ENCODE results near the gene CARMIL1.

CARMIL1 gene

DNA sequence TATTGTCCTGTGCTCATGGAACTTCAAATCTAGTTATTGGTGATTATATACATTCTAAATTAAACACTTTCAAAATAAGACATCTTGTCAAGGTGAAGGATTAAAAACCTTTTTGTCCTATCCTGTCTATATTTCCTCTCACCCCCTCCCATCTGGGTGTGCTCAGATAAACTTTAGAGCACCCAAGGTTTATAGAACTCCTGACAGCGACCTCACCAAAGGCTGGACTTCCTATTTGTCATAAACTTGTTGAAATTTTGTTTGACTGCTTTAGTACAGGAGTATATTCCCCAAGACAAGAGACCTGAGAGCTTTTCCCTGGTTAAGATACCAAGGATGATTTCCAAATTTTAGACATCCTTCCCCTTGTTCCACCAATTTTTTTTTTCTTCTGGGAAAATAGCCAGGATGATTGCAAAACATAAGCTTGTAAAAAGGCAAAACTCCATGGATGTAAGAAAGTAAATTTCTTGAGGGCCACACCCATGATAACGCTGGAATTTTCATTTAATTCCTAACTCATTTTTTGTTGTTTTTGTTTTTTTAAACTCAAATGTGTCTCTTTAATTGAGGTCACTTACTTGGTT is 33.0 kb downstream of the CARMIL1 start:
- no peak for DNase-seq

DNA sequence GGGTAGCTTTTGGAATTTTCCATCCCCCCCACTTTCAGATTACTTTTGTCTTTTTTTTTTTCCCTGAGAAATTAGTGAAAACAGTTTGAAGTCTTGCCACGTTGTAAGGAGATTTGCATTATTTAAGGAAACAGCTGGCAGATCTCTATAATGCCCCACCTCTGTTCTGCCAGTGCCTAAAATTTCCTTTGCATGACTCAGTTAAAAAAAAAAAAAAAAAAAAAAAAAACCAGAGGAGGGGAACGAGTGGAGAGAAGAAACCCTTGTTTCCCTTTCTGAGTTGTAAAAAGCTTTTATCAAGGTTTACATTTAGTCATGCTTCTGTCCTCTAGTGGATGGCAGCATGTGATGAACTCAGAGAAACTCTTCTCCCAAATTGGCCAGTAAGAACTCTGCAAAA is 33.5 kb downstream of the CARMIL1 start:
- DNase-seq, result no peak

DNA sequence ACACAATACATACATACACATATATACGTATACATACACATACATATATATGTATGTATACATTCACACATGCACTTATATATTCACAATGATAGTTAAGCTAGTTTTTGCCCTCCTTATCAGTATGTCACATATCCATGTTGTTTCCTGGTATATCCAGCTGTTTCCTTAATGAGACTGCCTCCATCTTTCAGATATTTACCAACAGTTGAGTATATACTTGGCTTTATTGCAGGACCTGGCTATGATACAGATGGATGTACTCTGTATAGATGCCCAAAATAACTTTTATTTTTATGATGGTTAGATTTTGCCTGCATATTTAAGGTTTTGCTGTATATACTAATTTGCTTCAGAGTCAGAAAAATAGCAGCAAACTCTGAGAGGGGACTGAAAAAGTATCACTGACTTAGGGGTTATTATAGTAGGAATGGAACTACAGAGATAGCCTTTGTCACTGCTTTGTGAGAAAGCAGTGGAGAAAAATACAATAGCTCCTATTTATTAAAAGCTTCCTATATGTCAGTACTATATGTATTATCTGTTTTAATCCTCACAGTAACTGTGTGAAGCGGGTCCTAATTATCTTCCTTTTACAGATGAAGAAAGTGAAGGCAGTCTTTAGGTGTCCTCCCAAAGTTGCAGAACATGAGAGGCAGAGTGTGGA is 35.5 kb downstream of the CARMIL1 start:
- no peak for DNase-seq

DNA sequence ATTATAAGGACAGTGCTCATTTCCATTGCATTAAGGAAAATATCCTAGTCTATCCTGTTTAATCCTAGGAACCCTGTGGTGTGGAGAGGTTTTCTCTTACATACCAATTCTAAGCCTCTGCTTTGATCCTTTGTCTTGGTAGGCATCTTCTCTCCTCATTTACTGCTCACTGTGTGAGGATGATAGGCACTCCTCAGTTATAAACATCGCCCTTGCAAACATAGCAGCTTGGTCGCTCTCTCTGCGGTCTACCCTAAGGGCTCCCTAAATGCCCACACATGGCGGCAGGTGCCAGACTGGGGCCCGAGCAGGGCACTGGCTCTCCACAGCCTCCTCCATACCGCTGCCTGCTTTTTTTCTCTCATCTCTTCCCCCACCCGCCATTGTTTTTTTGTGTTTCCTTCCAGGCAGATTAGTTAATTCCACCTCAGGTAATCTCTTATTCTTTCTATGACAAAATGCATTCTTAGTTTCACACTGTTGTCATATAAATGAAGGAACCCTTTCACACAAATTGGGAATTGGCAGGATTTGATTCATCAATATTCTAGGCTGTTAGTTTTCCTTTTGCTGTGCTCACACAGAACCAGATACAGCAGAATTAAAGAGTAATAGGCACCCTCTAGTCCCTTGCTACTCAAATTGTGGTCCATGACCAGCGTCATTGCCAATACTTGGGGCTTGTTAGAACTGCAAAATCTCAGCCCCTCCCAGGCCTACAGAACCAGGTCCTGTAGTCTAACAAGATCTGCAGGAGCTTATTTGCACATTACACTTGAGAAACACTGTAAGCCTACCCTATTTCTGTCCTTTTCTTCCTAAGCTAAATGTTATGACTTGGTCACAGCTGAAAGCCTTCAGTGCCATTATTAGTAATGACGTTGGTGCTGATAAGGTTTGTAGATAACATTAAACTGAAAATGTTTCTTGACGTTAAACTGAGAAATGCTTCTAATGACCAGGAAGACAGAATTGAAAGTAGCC is 36.3 kb downstream of the CARMIL1 start:
- no peak for DNase-seq

DNA sequence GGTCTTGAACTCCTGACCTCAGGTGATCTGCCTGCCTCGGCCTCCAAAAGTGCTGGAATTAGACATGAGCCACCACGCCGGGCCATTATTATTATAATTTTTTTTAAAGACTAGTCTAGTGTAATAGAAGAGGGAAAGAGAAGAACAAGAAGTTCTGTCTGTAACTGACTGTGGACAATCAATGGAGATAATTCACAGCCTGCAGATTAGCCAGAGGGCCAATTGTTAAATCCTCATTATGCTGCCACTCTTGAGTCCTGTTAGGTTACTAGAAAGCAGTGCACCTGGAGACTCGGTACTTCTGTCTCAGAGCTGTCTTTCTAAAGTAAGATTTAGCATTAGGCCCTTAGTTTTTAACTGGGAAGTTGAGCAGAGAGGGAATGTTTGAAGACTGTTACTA is 37.5 kb downstream of the CARMIL1 start:
- no peak for DNase-seq

DNA sequence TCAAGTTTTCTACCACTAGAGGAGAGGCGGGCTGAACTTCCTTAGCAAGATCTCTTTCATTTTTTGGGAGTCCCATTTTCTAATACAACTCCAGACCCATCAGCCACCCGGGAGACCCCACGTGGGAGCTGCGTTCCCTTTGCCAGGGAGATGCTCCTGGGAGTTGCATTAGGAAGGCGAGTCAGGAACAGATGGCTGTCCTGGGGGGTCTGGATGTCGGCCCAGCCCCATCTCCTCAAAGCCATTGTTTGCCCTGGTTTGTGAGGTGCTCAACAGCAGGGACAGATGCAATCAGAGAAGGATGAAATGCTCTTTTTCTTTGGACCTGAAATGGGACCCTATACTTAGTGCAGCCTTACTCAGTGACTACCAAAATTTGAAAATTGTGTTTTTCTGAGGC is 39.4 kb downstream of the CARMIL1 start:
- DNase-seq, result no peak

DNA sequence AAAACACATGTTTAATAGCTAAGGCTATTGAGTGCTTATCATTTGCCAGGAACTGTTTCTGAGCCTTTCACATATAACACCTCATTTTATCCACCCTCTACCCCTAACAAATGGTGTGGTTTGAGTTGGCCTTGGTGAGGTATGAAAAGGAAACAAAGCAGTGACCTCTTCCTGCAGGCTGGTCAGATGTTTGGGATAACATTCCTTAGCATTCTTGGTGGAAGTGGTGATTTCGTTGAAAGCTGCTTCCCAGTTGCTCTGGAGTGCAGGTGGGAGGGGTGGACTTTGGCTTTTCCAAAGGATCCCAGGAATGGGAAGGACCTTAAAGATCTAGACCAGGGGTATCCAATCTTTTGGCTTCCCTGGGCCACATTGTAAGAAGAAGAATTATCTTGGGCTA is 41.3 kb downstream of the CARMIL1 start:
- no peak for DNase-seq

DNA sequence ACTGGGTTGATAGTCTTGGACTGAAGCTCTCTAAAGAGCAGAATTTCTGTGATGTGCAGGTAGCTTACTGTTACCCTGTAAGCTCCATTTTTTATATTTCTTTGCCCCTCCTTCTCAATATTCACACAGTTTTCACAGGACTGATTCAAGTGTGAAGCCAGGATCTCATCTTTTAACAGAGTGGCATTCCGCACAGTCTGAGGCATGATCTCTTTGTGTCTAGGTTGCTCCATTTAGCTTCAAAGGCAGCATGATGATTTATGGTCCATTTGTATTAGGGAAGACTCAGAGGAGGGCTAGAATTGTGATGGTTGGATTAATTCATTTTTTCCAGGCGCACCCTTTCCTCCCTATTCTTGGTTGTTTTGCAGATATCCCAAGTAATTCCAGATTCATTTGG is 43.5 kb downstream of the CARMIL1 start:
- no peak for DNase-seq

DNA sequence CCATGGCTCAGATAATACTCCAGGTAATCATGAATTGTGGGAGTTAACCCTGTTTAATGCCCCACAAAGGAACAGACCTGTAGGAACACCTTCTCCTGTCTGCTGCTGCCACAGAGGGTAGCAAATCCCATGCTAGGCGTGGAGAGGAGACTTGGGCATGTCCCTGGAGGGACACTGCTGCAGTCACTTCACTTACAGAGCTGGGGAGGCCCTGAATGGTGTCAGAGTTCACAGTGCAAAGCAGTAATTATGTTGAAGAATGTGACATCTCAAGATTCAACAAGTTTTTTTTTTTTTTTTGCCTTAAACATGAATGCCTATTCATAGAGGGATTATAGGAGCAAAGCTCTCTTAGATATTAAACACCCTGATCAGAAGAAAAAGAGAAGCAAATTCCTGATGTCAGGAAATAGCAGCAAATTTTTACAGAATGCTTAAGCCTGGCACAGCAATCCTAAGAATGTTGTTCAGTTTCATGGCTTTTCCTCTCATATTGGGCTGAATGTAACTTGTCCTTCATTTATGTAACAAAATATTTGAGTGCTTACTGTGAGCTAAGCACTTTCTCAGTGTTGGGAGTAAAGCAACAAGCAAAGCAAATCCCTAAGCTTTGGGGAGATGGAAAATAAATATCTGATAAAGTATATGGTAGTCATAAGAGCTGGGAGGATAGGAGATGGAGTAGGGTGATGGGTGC is 45.0 kb downstream of the CARMIL1 start:
- no peak for DNase-seq

DNA sequence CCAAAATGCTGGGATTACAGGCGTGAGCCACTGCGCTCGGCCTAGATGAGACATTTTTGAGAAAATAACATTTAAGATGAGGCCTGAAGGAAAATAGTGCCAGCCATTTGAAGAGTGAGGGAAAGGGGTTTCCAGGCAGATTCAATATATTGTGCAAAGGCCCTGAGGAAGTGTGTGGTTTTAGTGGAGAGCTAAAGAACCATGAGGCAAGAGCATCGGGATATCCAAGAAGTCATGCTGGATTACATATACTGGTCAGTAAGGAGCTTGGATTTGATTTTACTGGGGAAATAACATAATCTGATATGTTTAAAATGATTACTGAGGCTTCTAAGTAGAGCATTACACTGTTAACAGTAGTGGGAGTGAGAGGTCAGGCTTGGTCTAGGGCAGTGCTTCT is 47.0 kb downstream of the CARMIL1 start:
- no peak for DNase-seq

DNA sequence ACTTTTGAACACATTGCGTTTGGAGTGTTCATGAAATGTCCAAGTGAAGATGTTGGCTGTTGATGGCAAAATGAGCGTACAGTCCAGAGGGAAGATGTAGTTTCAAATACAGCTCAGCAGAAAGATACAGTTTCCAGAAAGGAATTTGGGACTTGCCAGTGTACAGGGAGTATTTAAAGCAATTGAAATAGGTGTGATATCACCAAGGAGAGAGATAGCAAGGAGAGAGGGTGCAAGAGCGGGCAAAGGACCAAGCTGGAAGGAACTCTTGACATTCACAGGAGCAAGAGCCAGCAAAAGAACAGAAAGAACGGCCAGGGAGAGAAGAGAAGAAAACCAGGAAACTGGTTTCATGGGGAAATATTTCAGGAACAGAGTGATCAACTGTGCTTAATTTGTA is 47.8 kb downstream of the CARMIL1 start:
- DNase-seq, result no peak

DNA sequence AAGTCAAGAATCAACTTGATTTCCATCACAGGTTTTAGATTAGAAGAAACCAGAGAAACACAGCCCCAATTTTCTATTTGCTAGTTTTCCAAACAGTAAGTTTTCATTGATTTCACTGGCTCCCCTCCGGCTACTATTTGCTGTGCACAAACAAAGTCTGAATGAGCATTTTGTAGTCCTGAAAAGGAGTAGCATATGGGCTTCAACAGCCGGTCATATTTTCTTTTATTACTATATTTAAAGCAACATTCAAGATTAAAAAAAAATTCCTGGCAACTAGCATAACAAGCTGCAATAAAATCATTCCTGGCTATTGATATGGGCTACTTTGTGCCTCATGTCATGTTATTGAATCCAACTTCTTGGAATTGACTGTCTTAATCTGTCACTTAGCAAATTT is 48.3 kb downstream of the CARMIL1 start:
- no peak for DNase-seq

DNA sequence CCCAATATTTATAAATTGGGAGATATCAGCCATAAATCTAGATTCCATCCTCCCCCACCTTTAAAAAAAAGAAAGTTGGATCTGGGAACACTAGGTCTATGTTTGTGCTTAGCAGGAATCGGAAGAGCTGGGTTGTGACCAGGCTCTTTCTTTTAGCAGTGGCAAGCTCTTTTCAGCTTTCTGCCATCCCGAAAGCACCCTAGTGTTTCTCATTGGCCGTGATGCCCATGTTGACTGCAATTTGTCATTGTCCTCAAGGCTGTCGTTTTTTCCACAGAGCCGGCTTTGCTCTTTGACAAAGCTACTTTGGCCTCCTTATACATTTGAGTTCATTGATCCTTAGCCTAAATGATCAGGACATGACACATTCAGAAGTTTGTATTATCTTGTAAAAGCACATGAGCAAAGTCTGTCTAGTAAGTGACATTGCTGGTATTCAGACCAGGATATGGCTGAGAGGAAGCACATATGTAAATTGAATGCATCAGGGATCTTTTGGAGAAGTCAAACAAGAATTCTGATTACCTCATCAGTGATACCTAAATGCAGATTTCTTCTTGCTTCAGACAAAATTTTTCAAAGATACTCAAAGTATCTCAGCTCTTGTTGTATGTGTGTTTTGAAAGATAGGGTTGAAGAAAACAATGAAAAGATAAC is 50.1 kb downstream of the CARMIL1 start:
- DNase-seq, result no peak

DNA sequence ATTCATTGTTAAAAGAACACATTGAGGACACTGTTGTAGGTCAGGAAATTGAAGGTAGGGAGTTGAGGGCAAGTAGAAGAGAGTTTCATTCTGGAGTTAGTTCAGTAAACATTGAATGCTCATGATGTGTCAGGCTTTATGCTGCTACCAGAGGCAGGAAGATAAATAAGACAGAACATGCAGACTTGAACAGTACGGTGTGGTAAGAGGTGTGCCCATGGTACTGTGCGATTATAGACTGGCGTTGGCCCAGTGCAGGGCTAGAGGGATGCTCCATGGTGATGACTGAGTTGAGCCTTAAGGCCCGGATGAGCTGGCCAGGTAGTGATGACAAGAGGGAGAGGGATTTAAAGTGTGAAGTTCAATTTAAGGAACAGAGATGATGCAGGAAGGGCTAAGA is 50.8 kb downstream of the CARMIL1 start:
- DNase-seq, result no peak

DNA sequence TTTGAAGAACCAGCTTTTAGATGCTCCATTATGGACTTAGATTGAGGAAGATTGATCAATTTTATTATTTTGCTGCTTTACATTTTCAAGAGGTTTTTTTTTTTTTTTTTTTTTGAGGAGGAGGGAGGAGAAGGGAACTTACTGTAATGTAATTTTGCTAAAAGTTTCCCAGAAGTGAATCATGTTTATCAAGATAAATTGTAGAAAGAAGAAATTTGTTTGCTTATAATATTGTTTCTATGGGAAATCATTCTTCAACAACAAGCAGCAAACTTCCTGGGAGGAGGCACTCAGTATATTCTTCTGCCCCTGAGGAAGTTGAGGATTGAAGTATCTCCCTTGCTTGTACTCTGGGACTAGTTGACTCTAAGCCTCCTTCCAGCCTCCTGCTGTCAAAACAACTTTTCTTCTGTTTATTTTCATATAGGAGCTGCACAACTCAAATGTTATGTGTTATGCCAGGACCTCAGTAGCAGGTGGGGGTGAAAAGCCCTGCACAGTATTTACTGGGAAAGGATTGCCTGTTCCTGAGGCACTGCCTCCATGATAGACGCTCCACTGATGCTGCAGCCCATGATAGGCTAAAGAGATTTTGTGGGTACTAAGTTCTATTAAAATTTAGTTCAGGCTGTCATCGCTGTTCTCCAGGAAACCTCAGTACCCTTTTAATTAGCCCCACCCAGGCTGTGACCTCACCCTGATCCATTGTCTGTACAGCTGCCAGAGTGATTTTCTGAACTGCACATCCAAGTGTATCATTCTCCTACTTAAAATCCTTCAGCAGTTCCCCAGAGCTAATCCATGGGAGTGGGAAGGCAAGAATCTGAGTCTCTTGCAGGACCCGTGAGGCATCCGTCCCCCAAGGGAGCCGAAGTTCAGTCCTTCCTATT is 51.9 kb downstream of the CARMIL1 start:
- no peak for DNase-seq

DNA sequence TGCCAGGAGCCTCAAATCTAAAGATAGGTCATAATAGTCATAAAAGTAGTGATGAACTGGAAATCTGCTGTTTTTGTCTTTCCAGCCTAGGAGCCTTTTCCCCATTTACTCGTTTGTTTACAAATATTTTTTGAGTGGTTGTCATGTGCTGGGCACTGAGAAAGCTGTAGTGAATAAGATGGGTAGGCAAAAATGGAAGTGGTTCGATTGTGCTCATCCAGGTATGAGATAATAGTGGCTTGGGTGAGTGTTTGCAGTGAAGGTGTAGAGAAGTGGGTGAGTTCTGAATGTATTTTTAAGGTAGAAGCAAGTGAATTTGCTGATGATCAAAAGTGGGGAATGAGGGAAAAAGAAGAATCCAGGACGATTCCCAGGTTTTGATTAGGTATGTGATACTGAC is 53.0 kb downstream of the CARMIL1 start:
- no peak for DNase-seq

DNA sequence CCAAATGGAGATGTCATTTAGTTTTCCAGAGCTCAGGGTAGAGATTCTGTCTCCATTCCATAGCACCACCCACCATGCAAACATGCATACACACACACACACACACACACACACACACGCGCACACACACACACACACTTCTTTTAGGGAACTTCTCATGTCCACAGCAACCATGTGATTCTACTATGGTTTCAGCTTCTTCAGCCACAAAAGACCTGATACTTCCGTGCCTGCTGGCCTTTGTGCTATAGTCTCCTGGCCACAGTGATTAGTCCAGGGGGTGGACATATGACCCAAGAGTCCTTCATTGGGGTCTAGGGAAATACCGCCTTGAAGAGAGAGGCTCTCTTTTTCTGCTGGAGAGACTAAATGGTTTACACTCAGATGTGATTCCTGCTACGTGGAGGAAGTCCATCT is 53.5 kb downstream of the CARMIL1 start:
- no peak for DNase-seq

DNA sequence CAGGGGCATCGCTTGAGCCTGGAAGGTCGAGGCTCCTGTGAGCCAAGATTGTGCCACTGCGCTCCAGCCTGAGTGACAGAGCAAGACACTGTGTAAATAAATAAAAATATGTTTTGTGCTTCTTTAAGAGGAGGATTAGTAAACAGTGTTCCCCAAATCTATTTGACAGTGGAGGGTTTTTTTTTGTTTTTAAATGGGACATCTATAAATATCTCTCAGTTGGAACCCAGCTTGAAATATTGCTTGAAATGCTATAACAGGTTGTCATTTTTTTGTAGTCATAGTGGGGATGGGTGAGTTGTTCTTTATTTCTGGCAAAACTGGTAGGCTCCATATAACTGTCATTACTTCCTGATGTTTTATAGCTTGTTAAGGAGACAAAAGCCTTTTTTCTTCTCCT is 54.3 kb downstream of the CARMIL1 start:
- no peak for DNase-seq

DNA sequence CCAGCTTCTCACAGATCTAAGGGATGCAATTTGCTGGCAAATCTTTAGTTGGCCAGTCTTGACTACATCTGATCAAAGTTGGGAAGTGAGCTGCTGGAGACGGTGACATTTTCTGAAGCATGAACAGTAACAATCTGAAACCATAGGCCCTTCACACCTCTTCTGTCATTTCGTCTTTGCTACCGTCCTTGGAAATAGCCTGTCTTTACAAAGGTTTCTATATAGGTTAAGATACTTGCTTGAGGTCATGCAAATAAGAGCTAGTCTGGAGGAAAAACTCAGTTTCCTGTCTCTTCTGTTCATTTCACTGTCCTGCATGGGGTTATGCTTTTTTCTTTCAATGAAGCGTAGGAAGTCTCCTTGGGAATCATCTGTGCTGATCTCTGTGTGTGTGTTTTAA is 55.6 kb downstream of the CARMIL1 start:
- no peak for DNase-seq

DNA sequence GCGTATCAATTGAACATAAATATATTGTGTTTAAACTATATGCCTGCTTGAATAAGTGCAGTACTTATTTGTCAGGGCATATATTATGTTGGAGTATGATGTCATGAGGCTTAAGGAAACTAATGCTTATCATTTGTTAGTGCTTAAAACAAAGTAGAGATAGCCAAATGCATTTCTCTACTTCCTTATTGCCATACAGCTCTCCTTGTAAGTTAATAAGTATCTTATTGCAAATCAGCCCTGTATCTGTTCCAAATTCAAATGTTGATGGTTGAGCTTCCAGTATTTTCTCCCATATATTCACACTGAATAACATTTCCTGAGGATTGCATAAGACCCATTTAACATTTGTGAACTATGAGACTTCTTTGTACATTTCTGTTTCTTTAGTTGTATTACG is 57.8 kb downstream of the CARMIL1 start:
- no peak for DNase-seq

DNA sequence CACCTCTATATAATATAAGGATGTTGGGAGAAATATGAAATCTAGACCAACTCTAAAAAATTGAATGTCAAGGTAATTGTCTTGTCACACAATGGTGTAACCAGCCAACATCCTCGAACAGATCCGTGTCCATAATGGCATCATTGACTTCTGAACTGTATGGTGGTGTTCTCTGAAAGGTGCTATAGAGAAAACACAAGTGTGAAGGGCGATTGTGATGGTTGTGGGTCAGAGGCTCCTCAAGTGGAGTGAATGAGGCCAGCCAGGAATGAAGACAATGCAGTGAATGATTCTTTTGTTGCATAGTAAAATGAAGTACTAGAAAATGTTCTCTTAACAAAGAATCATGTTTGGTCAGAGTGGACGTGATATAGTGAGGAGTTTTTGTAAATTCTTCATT is 58.3 kb downstream of the CARMIL1 start:
- DNase-seq, result no peak
